Measurements from ENCODE around the gene RUNX3.

RUNX3 gene

DNA sequence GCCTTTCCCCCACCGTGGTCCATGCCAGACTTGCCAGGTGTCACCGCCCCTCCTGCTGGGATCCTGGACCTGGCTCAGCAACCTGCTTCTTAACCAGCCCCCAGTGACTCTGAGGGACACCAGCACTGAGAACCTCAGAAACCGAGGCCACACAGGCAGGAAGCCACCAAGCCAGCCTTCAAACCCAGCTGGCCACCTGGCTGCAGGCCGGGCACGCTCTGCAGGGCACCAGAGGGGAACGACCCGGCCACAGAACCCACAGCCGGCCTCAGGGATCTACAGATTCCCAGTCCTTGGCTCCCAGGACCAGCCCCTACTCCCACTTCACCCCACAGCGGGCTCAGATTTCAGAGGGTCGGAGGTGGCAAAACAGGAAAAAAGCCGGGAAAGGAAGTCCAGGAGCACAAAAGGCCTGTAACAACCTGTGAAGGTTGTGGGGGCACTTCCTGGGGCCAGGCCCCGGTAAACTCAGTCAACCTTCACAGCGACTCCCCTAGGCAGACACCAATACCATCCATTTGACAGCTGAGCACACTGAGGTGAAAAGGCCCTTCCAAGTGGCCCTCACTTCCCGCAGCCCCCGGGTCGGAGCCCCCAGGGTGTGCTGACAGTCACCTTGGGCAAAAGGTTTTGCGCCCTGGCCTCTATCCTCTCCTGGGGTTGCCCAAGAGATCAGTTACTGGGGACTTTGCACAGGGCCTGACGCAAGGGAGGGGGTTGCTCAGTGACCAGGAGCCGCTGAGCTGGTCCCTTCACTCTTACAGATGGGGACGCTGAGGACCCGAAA lies 14.1 kb downstream of the RUNX3 start:
- H3K27ac ChIP-seq (ENCODE audit: low read depth, low read length): no peak overlapping the region
- peaks cover 21% of the 10 kb centered on the region for H3K4me1 ChIP-seq (ENCODE audit: control insufficient read depth, insufficient read depth, low read length)
- no peaks in the 10 kb centered on the region for H3K9me3 ChIP-seq (ENCODE audit: control insufficient read depth, insufficient read depth, low read depth, low read length)
- H3K36me3 ChIP-seq (ENCODE audit: control insufficient read depth, insufficient read depth, low read length): no peaks in the 10 kb centered on the region
- H3K4me3 ChIP-seq (ENCODE audit: low read depth, low read length): no peak overlapping the region
- H3K9ac ChIP-seq (ENCODE audit: low read length): no peak overlapping the region
- no peaks in the 10 kb centered on the region for H3K27me3 ChIP-seq (ENCODE audit: control insufficient read depth, insufficient read depth, low read length)

- Histone ChIP-seq H3K27ac (ENCODE audit: low read depth, low read length) (no peak overlapping the region), H3K4me3 (ENCODE audit: low read depth, low read length) (no peak overlapping the region), H3K36me3 (ENCODE audit: control insufficient read depth, insufficient read depth, low read length) (no peaks in the 10 kb centered on the region), H3K9me3 (ENCODE audit: control insufficient read depth, insufficient read depth, low read depth, low read length) (no peaks in the 10 kb centered on the region), H3K4me1 (ENCODE audit: control insufficient read depth, insufficient read depth, low read length) (peaks cover 24% of the 10 kb centered on the region), H3K27me3 (ENCODE audit: control insufficient read depth, insufficient read depth, low read length) (no peaks in the 10 kb centered on the region), H3K9ac (ENCODE audit: low read length) (no peak overlapping the region)
Observed at GRCh38 chr1:24914226-24915069, 15.6 kb downstream of the RUNX3 start.

DNA sequence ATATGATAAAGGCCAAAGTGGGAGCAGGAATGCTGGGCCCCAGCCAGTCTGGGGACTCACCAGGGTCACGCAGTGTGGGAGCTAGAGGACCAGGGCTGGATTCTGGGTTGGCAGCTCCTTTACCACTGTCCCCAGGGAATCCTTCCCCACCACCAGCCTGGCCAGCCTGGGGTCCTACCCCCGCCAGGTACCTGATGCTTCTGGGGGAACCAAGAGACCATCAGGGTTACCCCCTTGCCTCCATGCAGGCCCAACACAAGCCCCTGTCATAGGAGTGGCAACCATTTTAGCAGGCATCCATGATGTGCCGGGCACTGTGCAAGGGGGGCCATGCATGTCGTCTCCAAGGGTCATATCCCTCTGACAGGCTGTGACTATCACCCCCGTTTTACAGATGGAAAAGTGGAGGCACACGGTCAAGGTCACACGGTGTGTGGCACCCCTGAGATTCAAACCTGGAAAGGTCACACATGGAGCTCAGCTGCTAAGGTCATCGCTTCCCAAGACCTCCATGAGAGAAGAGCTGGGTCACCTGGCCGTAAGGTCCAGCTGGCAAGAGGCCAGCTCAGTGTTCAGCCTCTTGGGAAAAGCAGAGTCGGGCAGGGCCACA lies 16.4 kb downstream of the RUNX3 start:
- Histone ChIP-seq H3K27me3 (ENCODE audit: control insufficient read depth, insufficient read depth, low read length) (no peaks in the 10 kb centered on the region), H3K27ac (ENCODE audit: low read depth, low read length) (no peak overlapping the region), H3K36me3 (ENCODE audit: control insufficient read depth, insufficient read depth, low read length) (no peaks in the 10 kb centered on the region), H3K4me1 (ENCODE audit: control insufficient read depth, insufficient read depth, low read length) (peaks cover 24% of the 10 kb centered on the region), H3K4me3 (ENCODE audit: low read depth, low read length) (no peak overlapping the region), H3K9ac (ENCODE audit: low read length) (no peak overlapping the region), H3K9me3 (ENCODE audit: control insufficient read depth, insufficient read depth, low read depth, low read length) (no peaks in the 10 kb centered on the region)

GRCh38 chr1:24913274-24913604 lies 16.8 kb downstream of the RUNX3 start:
- H3K4me1 ChIP-seq (ENCODE audit: control insufficient read depth, insufficient read depth, low read length): peaks cover 24% of the 10 kb centered on the region
- no peaks in the 10 kb centered on the region for H3K9me3 ChIP-seq (ENCODE audit: control insufficient read depth, insufficient read depth, low read depth, low read length)
- no peaks in the 10 kb centered on the region for H3K27me3 ChIP-seq (ENCODE audit: control insufficient read depth, insufficient read depth, low read length)
- no peak overlapping the region for H3K9ac ChIP-seq (ENCODE audit: low read length)
- H3K4me3 ChIP-seq (ENCODE audit: low read depth, low read length): no peak overlapping the region
- H3K36me3 ChIP-seq (ENCODE audit: control insufficient read depth, insufficient read depth, low read length): no peaks in the 10 kb centered on the region
- no peak overlapping the region for H3K27ac ChIP-seq (ENCODE audit: low read depth, low read length)

- Histone ChIP-seq H3K9ac (ENCODE audit: low read length) (no peak overlapping the region), H3K36me3 (ENCODE audit: control insufficient read depth, insufficient read depth, low read length) (no peaks in the 10 kb centered on the region), H3K4me3 (ENCODE audit: low read depth, low read length) (no peak overlapping the region), H3K27me3 (ENCODE audit: control insufficient read depth, insufficient read depth, low read length) (no peaks in the 10 kb centered on the region), H3K4me1 (ENCODE audit: control insufficient read depth, insufficient read depth, low read length) (peaks cover 24% of the 10 kb centered on the region), H3K27ac (ENCODE audit: low read depth, low read length) (no peak overlapping the region), H3K9me3 (ENCODE audit: control insufficient read depth, insufficient read depth, low read depth, low read length) (no peaks in the 10 kb centered on the region)
Observed at GRCh38 chr1:24912376-24913273, 17.5 kb downstream of the RUNX3 start.

DNA sequence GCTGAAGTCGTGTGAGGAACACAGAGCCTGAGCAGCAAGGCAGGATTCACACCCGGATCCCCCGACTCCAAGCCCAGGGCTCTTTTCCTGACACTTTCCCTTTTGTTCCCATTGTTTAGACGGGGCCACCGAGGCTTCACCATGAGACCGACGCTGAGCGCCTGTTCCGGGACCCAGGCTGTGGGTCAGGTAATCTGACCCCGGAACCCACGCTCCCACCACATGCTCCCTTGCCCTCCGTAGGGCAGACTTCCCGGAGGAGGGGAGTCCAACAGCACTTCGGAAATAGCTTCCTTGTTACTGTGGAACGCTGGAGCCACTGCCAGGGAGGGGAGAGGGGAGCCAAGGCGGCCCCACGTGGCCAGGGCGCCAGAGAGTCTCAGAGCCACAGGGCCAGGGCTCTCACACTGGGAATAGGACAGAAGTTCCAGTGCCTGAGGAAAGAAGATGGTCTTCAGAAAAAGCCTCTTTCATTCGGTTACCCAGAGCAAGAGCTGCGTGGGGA lies 18.4 kb downstream of the RUNX3 start:
- no peak overlapping the region for H3K4me3 ChIP-seq (ENCODE audit: low read depth, low read length)
- H3K27ac ChIP-seq (ENCODE audit: low read depth, low read length): no peak overlapping the region
- H3K27me3 ChIP-seq (ENCODE audit: control insufficient read depth, insufficient read depth, low read length): no peaks in the 10 kb centered on the region
- no peaks in the 10 kb centered on the region for H3K36me3 ChIP-seq (ENCODE audit: control insufficient read depth, insufficient read depth, low read length)
- no peak overlapping the region for H3K9ac ChIP-seq (ENCODE audit: low read length)
- H3K9me3 ChIP-seq (ENCODE audit: control insufficient read depth, insufficient read depth, low read depth, low read length): no peaks in the 10 kb centered on the region
- peaks cover 24% of the 10 kb centered on the region for H3K4me1 ChIP-seq (ENCODE audit: control insufficient read depth, insufficient read depth, low read length)

- no peak overlapping the region for H3K4me3 ChIP-seq (ENCODE audit: low read depth, low read length)
- no peaks in the 10 kb centered on the region for H3K36me3 ChIP-seq (ENCODE audit: control insufficient read depth, insufficient read depth, low read length)
- no peaks in the 10 kb centered on the region for H3K27me3 ChIP-seq (ENCODE audit: control insufficient read depth, insufficient read depth, low read length)
- no peak overlapping the region for H3K27ac ChIP-seq (ENCODE audit: low read depth, low read length)
- H3K4me1 ChIP-seq (ENCODE audit: control insufficient read depth, insufficient read depth, low read length): peaks cover 21% of the 10 kb centered on the region
- H3K9me3 ChIP-seq (ENCODE audit: control insufficient read depth, insufficient read depth, low read depth, low read length): no peaks in the 10 kb centered on the region
- no peak overlapping the region for H3K9ac ChIP-seq (ENCODE audit: low read length)
Observed at GRCh38 chr1:24910751-24911650, 19.1 kb downstream of the RUNX3 start.

- no peak overlapping the region for H3K27ac ChIP-seq (ENCODE audit: low read depth, low read length)
- H3K27me3 ChIP-seq (ENCODE audit: control insufficient read depth, insufficient read depth, low read length): no peaks in the 10 kb centered on the region
- H3K9ac ChIP-seq (ENCODE audit: low read length): no peak overlapping the region
- no peaks in the 10 kb centered on the region for H3K9me3 ChIP-seq (ENCODE audit: control insufficient read depth, insufficient read depth, low read depth, low read length)
- peaks cover 16% of the 10 kb centered on the region; the same call in 1 of the 2 replicates for H3K4me1 ChIP-seq (ENCODE audit: control insufficient read depth, insufficient read depth, low read length)
- no peaks in the 10 kb centered on the region for H3K36me3 ChIP-seq (ENCODE audit: control insufficient read depth, insufficient read depth, low read length)
- H3K4me3 ChIP-seq (ENCODE audit: low read depth, low read length): no peak overlapping the region
Observed at GRCh38 chr1:24910210-24910609, 19.9 kb downstream of the RUNX3 start.

- H3K9me3 ChIP-seq (ENCODE audit: control insufficient read depth, insufficient read depth, low read depth, low read length): no peaks in the 10 kb centered on the region
- H3K27ac ChIP-seq (ENCODE audit: low read depth, low read length): no peak overlapping the region
- H3K36me3 ChIP-seq (ENCODE audit: control insufficient read depth, insufficient read depth, low read length): no peaks in the 10 kb centered on the region
- no peak overlapping the region for H3K9ac ChIP-seq (ENCODE audit: low read length)
- no peaks in the 10 kb centered on the region for H3K27me3 ChIP-seq (ENCODE audit: control insufficient read depth, insufficient read depth, low read length)
- H3K4me3 ChIP-seq (ENCODE audit: low read depth, low read length): no peak overlapping the region
- peaks cover 11% of the 10 kb centered on the region; the same call in 1 of the 2 replicates for H3K4me1 ChIP-seq (ENCODE audit: control insufficient read depth, insufficient read depth, low read length)
Observed at GRCh38 chr1:24909388-24909898, 20.6 kb downstream of the RUNX3 start.

Data from HUES6 (cell line).